Measurements from ENCODE around the gene PTGIS. TPM values are rescaled to one million over a fixed set of nuclear protein-coding genes. Genes with fewer than 3 reads are reported as not detected.

Gene PTGIS
- polyA plus RNA-seq, 1 donor (not counting 4 experiments of a cell fraction or from before 2014, with no cell fraction given) = not detected

GRCh38 chr20:49595811-49596561 is 28.0 kb upstream of the PTGIS start:
- Histone ChIP-seq H3K9ac (ENCODE audit: control insufficient read depth, extremely low read depth, insufficient read depth, low read length) (no peak overlapping the region), H3K27me3 (ENCODE audit: control insufficient read depth, extremely low read depth, insufficient read depth, low read length) (peaks cover 6% of the 10 kb centered on the region), H3K4me1 (ENCODE audit: control insufficient read depth, extremely low read depth, insufficient read depth, low read length) (peaks cover 11% of the 10 kb centered on the region), H3K27ac (ENCODE audit: control insufficient read depth, insufficient read depth, low read length) (no peak overlapping the region), H3K36me3 (ENCODE audit: control insufficient read depth in 2 of 2, extremely low read depth in 1 of 2, insufficient read depth in 2 of 2, low read length in 2 of 2) (no peaks in the 10 kb centered on the region), H3K9me1 (ENCODE audit: control insufficient read depth, extremely low read depth, insufficient read depth, low read length) (no peaks in the 10 kb centered on the region), H3K4me2 (ENCODE audit: control insufficient read depth, extremely low read depth, insufficient read depth, low read depth, low read length) (no peak overlapping the region), H3K9me3 (ENCODE audit: control insufficient read depth, low read depth, low read length) (no peaks in the 10 kb centered on the region), H4K20me1 (ENCODE audit: control insufficient read depth, extremely low read depth, insufficient read depth, low read length) (no peaks in the 10 kb centered on the region), H2AFZ (ENCODE audit: control insufficient read depth, low read length) (no peak overlapping the region), H3K4me3 (ENCODE audit: control insufficient read depth in 2 of 3, extremely low read depth in 1 of 3, insufficient read depth in 2 of 3, low read depth in 1 of 3, low read length in 3 of 3) (no peak overlapping the region), H3K79me2 (ENCODE audit: control insufficient read depth, insufficient read depth, low read length) (no peaks in the 10 kb centered on the region)
- no peak for DNase-seq (ENCODE audit: low read depth, low spot score)
- TF ChIP-seq, protein P1, sequence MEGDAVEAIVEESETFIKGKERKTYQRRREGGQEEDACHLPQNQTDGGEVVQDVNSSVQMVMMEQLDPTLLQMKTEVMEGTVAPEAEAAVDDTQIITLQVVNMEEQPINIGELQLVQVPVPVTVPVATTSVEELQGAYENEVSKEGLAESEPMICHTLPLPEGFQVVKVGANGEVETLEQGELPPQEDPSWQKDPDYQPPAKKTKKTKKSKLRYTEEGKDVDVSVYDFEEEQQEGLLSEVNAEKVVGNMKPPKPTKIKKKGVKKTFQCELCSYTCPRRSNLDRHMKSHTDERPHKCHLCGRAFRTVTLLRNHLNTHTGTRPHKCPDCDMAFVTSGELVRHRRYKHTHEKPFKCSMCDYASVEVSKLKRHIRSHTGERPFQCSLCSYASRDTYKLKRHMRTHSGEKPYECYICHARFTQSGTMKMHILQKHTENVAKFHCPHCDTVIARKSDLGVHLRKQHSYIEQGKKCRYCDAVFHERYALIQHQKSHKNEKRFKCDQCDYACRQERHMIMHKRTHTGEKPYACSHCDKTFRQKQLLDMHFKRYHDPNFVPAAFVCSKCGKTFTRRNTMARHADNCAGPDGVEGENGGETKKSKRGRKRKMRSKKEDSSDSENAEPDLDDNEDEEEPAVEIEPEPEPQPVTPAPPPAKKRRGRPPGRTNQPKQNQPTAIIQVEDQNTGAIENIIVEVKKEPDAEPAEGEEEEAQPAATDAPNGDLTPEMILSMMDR (optimal IDR thresholded peaks at IDR 0.05 in 1 of 3, IDR thresholded peaks at IDR 0.05 in 1 of 3, conservative IDR thresholded peaks at IDR 0.05 in 1 of 3; ENCODE audit: extremely low read depth in 1 of 3, insufficient read depth in 2 of 3, low read length in 3 of 3) = no peak
- TF ChIP-seq EZH2 (IDR thresholded peaks at IDR 0.05; ENCODE audit: low read length) = no peak
- dilution Hi-C loops (cut with MboI; ENCODE audit: extremely low pct_ligation_motif_present, low sequenced_read_pairs) = no loop called here
- FAIRE-seq = no peak

- TF ChIP-seq, protein P1 (optimal IDR thresholded peaks at IDR 0.05 in 1 of 3, IDR thresholded peaks at IDR 0.05 in 1 of 3, conservative IDR thresholded peaks at IDR 0.05 in 1 of 3; ENCODE audit: extremely low read depth in 1 of 3, insufficient read depth in 2 of 3, low read length in 3 of 3) = no peak
- no peak for TF ChIP-seq EZH2 (IDR thresholded peaks at IDR 0.05; ENCODE audit: low read length)
- no peak overlapping the region for H3K9ac ChIP-seq (ENCODE audit: control insufficient read depth, extremely low read depth, insufficient read depth, low read length)
- peaks cover 6% of the 10 kb centered on the region for H3K27me3 ChIP-seq (ENCODE audit: control insufficient read depth, extremely low read depth, insufficient read depth, low read length)
- H4K20me1 ChIP-seq (ENCODE audit: control insufficient read depth, extremely low read depth, insufficient read depth, low read length) = no peaks in the 10 kb centered on the region
- dilution Hi-C loops (cut with MboI; ENCODE audit: extremely low pct_ligation_motif_present, low sequenced_read_pairs) = no loop called here
- FAIRE-seq (no peak), DNase-seq (ENCODE audit: low read depth, low spot score) (no peak)
- H3K4me3 ChIP-seq (ENCODE audit: control insufficient read depth in 2 of 3, extremely low read depth in 1 of 3, insufficient read depth in 2 of 3, low read depth in 1 of 3, low read length in 3 of 3) = no peak overlapping the region
- no peaks in the 10 kb centered on the region for H3K9me1 ChIP-seq (ENCODE audit: control insufficient read depth, extremely low read depth, insufficient read depth, low read length)
- H2AFZ ChIP-seq (ENCODE audit: control insufficient read depth, low read length) = no peak overlapping the region
- H3K36me3 ChIP-seq (ENCODE audit: control insufficient read depth in 2 of 2, extremely low read depth in 1 of 2, insufficient read depth in 2 of 2, low read length in 2 of 2) = no peaks in the 10 kb centered on the region
- no peaks in the 10 kb centered on the region for H3K9me3 ChIP-seq (ENCODE audit: control insufficient read depth, low read depth, low read length)
- H3K4me1 ChIP-seq (ENCODE audit: control insufficient read depth, extremely low read depth, insufficient read depth, low read length) = peaks cover 11% of the 10 kb centered on the region
- H3K4me2 ChIP-seq (ENCODE audit: control insufficient read depth, extremely low read depth, insufficient read depth, low read depth, low read length) = no peak overlapping the region
- H3K79me2 ChIP-seq (ENCODE audit: control insufficient read depth, insufficient read depth, low read length) = no peaks in the 10 kb centered on the region
- H3K27ac ChIP-seq (ENCODE audit: control insufficient read depth, insufficient read depth, low read length) = no peak overlapping the region
Measured at GRCh38 chr20:49595346-49595745, 27.4 kb upstream of the PTGIS start.

Data from keratinocyte (primary cell).